Posterior cingulate gyrus (tissue), 11 donors: ENCODE data around the gene TRMT6.
A peak's percentile ranks its signal among the peaks of the same experiment; 100 is the strongest.

Experiments used
- DNase-seq, 10 donors: peaks; one replicate each; pipeline versions ENCODE4 v3.0.0 to v3.0.0-alpha.2; 2020 to 2021; ENCODE audit warnings: mixed read lengths in 3 of 10
- intact Hi-C: fragments of 100-400 bp; cut with DNase I; formaldehyde crosslinking; loops from one replicate; pipeline ENCODE4 v1.15.1; 2023

TRMT6 gene

GRCh38 chr20:5950271-5951031 lies at the start of gene TRMT6, which contains the start of gene MCM8:
TSS of gene TRMT6 (minus strand) at chr20:5950533. CDS start at chr20:5950405, 128 bp downstream.
TSS of gene MCM8 (plus strand) at chr20:5950652. CDS start at chr20:5952016, 1,364 bp downstream.
- peak; percentile 92 to 99 (median 94) for DNase-seq
- intact Hi-C loops, result no loop called here

GRCh38 chr20:5999783-6000182 lies 49.5 kb upstream of the TRMT6 start:
- peak in 3 of 10 donors; percentile 37 to 74 (median 59) for DNase-seq

GRCh38 chr20:5996765-5997164 lies 46.4 kb upstream of the TRMT6 start:
- intact Hi-C loops, result no loop called here
- no peak for DNase-seq

More at GRCh38 chr20:5999783-6000182, 49.5 kb upstream of the TRMT6 start:
- intact Hi-C loops, result no loop called here

GRCh38 chr20:5991623-5992441 lies 41.5 kb upstream of the TRMT6 start:
- no peak for DNase-seq
- intact Hi-C loops, result no loop called here

- intact Hi-C loops, result no loop called here
- no peak for DNase-seq
Measured at GRCh38 chr20:5990946-5991345, 40.6 kb upstream of the TRMT6 start.

GRCh38 chr20:5989539-5989938 lies 39.2 kb upstream of the TRMT6 start:
- intact Hi-C loops, result no loop called here
- no peak for DNase-seq

GRCh38 chr20:5987383-5987782 lies 37.0 kb upstream of the TRMT6 start:
- no peak for DNase-seq
- intact Hi-C loops, result no loop called here

- intact Hi-C loops, result no loop called here
- DNase-seq, result no peak
Measured at GRCh38 chr20:5980720-5981538, 30.6 kb upstream of the TRMT6 start.

- intact Hi-C loops, result no loop called here
- DNase-seq, result no peak
Measured at GRCh38 chr20:5979801-5980200, 29.5 kb upstream of the TRMT6 start.

GRCh38 chr20:5977975-5978374 lies 27.6 kb upstream of the TRMT6 start:
- no peak for DNase-seq
- intact Hi-C loops, result no loop called here

GRCh38 chr20:5977223-5977622 lies 26.9 kb upstream of the TRMT6 start:
- no peak for DNase-seq
- intact Hi-C loops, result no loop called here

- no peak for DNase-seq
- intact Hi-C loops, result no loop called here
Measured at GRCh38 chr20:5975778-5976177, 25.4 kb upstream of the TRMT6 start.

- intact Hi-C loops, result no loop called here
Measured at GRCh38 chr20:5974531-5974930, 24.2 kb upstream of the TRMT6 start.

GRCh38 chr20:5973971-5974370 lies 23.6 kb upstream of the TRMT6 start:
- intact Hi-C loops, result no loop called here
- no peak for DNase-seq

More at GRCh38 chr20:5974531-5974930, 24.2 kb upstream of the TRMT6 start:
- DNase-seq, result no peak

GRCh38 chr20:5973172-5973571 lies 22.8 kb upstream of the TRMT6 start:
- intact Hi-C loops, result no loop called here
- DNase-seq, result no peak

- intact Hi-C loops, result no loop called here
- DNase-seq, result no peak
Measured at GRCh38 chr20:5971203-5971602, 20.9 kb upstream of the TRMT6 start.

- DNase-seq, result no peak
- intact Hi-C loops, result no loop called here
Measured at GRCh38 chr20:5970381-5970780, 20.0 kb upstream of the TRMT6 start.

GRCh38 chr20:5969940-5970339 lies 19.6 kb upstream of the TRMT6 start:
- intact Hi-C loops, result no loop called here
- DNase-seq, result no peak

- intact Hi-C loops, result no loop called here
- DNase-seq, result no peak
Measured at GRCh38 chr20:5969348-5969935, 19.1 kb upstream of the TRMT6 start.

GRCh38 chr20:5968462-5968861 lies 18.1 kb upstream of the TRMT6 start:
- intact Hi-C loops, result no loop called here
- no peak for DNase-seq
